ENCODE data around the gene SUPT6H.

The SUPT6H gene

DNA sequence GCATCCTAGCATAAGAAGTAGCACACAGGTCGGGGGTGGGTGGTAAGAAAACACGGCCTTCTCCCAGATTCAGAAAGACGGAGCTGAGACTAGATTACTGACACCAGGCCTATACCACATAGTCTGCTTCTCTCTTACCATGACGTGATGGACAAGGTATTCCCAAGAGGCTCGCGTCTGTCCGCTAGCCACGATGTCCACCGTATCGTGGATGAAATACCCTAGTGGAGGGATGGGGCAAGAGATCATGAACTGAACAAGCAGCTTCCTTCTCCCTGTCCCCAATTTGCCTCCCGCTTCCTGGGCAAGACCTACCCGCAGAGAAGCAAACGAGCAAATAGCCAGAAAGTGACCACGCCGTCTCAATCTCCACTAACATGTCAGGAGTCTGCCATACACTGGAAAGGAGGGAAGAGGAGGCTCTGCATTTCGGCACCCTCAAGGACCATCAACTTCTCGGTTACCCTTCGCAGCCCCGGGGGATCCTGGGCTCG is 63.2 kb downstream of the SUPT6H start:
- Histone ChIP-seq H3K4me3 (ENCODE audit: low read depth, low read length) (peak overlapping the region; percentile 60), H3K27ac (peak overlapping the region; percentile 94), H3K36me3 (peaks cover 57% of the 10 kb centered on the region), H3K9me3 (ENCODE audit: severe bottlenecking) (no peaks in the 10 kb centered on the region), H3K27me3 (ENCODE audit: insufficient read depth, low read depth, severe bottlenecking) (no peaks in the 10 kb centered on the region)
- TF ChIP-seq, protein P1, sequence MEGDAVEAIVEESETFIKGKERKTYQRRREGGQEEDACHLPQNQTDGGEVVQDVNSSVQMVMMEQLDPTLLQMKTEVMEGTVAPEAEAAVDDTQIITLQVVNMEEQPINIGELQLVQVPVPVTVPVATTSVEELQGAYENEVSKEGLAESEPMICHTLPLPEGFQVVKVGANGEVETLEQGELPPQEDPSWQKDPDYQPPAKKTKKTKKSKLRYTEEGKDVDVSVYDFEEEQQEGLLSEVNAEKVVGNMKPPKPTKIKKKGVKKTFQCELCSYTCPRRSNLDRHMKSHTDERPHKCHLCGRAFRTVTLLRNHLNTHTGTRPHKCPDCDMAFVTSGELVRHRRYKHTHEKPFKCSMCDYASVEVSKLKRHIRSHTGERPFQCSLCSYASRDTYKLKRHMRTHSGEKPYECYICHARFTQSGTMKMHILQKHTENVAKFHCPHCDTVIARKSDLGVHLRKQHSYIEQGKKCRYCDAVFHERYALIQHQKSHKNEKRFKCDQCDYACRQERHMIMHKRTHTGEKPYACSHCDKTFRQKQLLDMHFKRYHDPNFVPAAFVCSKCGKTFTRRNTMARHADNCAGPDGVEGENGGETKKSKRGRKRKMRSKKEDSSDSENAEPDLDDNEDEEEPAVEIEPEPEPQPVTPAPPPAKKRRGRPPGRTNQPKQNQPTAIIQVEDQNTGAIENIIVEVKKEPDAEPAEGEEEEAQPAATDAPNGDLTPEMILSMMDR (IDR thresholded peaks at IDR 0.05; ENCODE audit: low read depth, low read length) = peak; percentile 26; the same call in 1 of the 2 replicates
- peak; percentile 46 for DNase-seq

DNA sequence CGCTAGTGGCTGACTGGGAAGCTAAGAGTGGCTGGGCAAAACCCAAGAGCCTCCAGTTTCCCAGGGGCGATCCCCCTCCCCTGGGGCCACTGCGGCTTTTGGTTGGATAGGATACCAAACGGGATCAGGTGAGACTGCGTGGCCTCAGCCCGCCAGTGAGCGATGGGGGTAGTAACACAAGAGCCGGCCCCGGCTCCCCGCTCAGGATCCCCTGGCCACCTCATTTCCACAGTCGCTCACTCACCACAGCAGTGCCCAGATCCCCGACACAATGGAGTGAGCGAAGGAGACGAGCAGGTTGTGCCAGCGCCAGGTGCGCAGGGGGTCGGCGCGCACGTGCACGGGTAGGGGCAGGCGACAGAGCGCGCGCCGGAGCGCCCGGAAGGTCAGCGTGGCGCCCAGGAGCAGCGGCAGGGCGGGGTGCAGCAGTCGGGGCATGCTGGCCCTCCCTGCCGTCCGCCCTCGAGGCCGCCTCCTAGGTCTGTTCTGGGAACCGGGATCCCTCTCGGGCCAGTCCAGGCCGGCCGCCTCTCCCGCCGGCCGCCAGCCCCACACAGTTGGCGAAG is 63.7 kb downstream of the SUPT6H start:
- no peaks in the 10 kb centered on the region for H3K9me3 ChIP-seq (ENCODE audit: severe bottlenecking)
- H3K27ac ChIP-seq = peak overlapping the region; percentile 94
- peak overlapping the region; percentile 60 for H3K4me3 ChIP-seq (ENCODE audit: low read depth, low read length)
- TF ChIP-seq, protein P1 (IDR thresholded peaks at IDR 0.05; ENCODE audit: low read depth, low read length) = no peak
- no peaks in the 10 kb centered on the region for H3K27me3 ChIP-seq (ENCODE audit: insufficient read depth, low read depth, severe bottlenecking)
- DNase-seq = peak; percentile 64
- H3K36me3 ChIP-seq = peaks cover 52% of the 10 kb centered on the region

DNA sequence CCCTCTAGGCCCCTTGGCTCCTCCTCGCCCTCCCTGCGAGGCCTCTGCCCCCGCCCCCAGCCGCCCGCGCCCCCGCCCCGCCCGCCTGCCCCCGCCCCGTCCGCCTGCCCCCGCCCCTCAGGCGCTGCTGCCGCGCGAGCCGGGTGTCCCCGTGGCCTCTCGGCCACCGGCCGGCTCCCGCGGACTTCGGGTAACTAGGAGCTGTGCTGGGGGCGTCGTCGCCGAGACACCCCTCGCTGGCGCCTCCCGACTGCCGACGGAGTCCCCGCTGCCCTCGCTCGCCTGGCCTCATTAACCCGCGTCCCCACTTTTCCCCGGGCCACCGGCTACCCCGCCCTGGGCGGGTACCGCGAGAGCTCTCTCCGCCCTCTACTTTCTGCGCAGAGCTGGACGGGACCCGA is 64.2 kb downstream of the SUPT6H start, which contains the start of gene TLCD1:
Gene TLCD1, minus strand, starts transcription at position 8 of the 401 bp plus-strand sequence. CDS start 136 bp downstream, outside the sequence.
- peak within 1 kb of the TSS; percentile 60 for H3K4me3 ChIP-seq (ENCODE audit: low read depth, low read length)
- no peaks in the 10 kb centered on the region for H3K27me3 ChIP-seq (ENCODE audit: insufficient read depth, low read depth, severe bottlenecking)
- peak; percentile 80 for DNase-seq
- TF ChIP-seq, protein P1 (IDR thresholded peaks at IDR 0.05; ENCODE audit: low read depth, low read length) = no peak
- peaks cover 47% of the 10 kb centered on the region for H3K36me3 ChIP-seq
- peak within 1 kb of the TSS; percentile 94 for H3K27ac ChIP-seq
- H3K9me3 ChIP-seq (ENCODE audit: severe bottlenecking) = no peaks in the 10 kb centered on the region

DNA sequence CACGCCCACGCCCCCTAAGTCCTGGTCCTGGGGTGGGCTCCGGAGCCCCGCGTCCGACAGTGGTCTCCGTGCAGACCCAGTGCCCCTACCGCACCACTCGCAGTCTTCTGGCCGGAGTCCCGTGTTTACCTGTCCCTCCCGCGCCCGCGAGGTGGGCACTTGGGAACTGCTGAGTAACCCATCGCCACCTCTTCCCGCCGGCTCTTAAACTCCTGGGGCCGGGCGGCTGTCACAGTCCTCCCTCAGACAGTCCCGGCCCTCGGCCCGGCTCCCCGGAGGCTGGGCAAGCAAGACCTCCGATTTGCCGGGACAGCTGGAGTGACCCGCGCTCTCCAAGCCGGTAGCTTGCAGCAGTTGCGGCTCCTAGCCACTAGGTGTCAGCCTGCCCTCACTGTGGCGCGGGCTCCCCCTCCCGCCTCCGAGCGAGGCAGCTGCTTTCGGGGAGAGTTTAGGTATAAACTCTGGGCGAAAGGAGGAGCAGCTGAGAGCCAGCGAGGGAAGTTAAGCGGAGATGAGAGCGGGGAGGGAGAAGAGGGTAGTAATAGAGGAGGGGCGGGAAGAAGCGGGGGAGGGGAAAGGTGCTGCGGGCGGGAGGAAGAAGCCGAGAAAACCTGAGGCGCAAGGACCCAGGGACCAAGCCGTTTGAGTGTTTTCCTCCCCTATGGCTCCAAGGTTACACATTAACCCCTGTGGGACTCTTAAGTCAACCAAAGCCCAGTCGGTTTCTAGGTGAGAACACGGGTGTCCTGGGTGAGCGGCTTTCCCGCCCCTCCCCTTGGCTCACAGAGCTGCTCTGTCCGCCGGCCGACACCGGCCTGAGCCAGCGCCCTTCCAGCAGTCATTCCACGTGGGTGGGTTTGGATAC is 64.9 kb downstream of the SUPT6H start:
- Histone ChIP-seq H3K9me3 (ENCODE audit: severe bottlenecking) (no peaks in the 10 kb centered on the region), H3K4me3 (ENCODE audit: low read depth, low read length) (peak overlapping the region; percentile 60), H3K36me3 (peaks cover 41% of the 10 kb centered on the region), H3K27ac (peak overlapping the region; percentile 94), H3K27me3 (ENCODE audit: insufficient read depth, low read depth, severe bottlenecking) (no peaks in the 10 kb centered on the region)
- peak; percentile 96 for DNase-seq
- TF ChIP-seq, protein P1 (IDR thresholded peaks at IDR 0.05; ENCODE audit: low read depth, low read length) = peak; percentile 96

DNA sequence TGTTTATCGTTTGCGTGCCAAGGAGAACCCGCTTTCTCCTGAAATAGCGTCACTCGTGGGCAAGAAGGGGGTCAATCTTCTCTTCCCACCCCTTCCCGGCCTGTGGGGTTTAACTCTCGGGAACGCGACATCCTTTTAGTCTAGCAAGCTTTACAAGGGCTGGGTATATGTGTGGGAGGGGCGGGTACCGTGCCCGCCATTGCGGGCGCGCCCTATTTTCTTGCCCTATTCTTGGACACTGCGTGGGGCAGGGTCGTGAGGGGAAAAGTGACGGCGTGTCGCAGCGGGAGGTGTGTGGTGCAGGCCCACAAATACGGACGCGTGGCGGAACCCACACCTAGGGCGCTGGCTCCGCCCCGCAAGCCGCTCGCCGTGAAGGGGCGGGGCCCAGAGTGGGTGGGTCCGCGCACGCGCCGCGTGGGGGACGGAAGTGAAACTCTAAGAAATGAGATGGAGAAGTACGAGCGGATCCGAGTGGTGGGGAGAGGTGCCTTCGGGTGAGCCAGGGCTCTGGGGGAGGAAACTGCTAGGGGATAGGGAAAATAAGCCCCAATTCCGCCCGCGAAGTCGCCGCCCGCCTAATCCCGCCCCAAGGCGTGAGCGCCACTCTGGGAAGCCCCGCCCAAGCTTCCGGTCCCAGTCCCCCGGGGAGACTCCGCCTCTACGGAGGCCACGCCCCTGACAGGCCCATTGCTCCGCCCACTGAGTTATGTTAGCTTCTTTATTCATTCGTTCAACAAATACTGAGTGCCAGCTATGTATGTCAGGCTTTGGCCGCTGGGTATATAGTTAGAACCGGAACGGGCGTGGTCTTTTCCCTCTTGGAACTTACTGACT is 66.6 kb downstream of the SUPT6H start, which contains the start of gene NEK8:
Gene NEK8, plus strand, starts transcription at position 425 of the 837 bp plus-strand sequence. Its CDS starts 26 bp downstream, at position 451.
- Histone ChIP-seq H3K27ac (peak within 1 kb of the TSS; percentile 94), H3K36me3 (peaks cover 23% of the 10 kb centered on the region), H3K9me3 (ENCODE audit: severe bottlenecking) (no peaks in the 10 kb centered on the region), H3K4me3 (ENCODE audit: low read depth, low read length) (peak within 1 kb of the TSS; percentile 60), H3K27me3 (ENCODE audit: insufficient read depth, low read depth, severe bottlenecking) (no peaks in the 10 kb centered on the region)
- TF ChIP-seq, protein P1 (IDR thresholded peaks at IDR 0.05; ENCODE audit: low read depth, low read length) = no peak
- peak; percentile 95 for DNase-seq
